NCI-H146 treated with DMSO at 0.1 percent for 48 hours (cell line): ENCODE measurements around the gene GPR132.
"Not testable (repeated sequence)": the region's sequence is repeated elsewhere in the genome, so short reads cannot be mapped to it uniquely, and the experiment has no call there.

ENCODE experiments used
- DNase-seq: peaks from one replicate; lab custom pipeline; 2025; ENCODE audit not compliant: unreplicated experiment; lab: John Stamatoyannopoulos, UW

The GPR132 gene

GRCh38 chr14:105076296-105076804 is 11.1 kb upstream of the GPR132 start:
- DNase-seq: no peak

DNA sequence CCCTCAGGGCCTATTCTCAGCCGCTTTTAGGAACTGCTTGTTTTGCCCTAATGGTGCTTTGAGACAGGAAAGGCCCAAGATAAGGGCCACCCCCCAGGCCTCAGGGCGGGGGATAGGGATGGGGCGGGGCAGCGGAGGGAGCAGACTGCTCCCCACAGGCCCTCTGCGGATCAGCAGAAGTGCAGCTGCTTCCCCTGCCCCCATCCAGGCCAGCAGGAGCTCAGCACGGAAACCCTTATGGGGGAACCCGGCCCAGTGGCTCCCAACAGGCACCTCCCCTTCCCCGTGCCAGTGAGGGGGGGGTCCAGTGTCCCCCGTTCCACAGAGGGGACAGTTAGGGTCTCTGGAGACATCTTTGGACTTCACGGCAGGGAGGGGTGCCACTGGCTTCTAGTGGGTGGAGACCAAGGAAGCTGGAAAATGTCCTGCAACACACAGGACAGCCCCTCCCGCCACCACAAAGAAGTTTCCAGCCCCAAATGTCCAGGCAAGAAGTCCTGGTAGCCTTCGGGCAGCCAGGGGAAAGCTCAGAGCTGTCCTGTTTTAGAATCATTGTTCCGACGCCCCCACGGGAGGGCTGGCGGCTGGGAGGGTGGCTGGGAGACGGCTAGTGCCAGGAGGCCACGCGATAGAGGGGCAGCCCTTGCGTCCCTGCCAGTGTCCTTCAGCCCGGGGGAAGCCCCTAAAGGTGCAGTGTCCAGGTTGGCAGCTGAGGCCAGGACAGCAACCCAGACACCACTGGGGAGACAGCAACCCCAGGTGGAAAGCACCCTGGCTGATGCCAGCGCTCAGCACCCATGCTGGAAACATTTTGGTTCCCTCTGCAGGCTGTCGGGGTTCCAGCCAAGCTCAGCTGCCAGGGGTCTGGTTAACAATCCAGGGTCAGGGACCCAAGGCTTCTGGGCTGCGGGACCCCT is 10.4 kb upstream of the GPR132 start:
- peak; percentile 38 for DNase-seq

GRCh38 chr14:105074601-105075053 is 9.4 kb upstream of the GPR132 start:
- DNase-seq: peak; percentile 53

DNA sequence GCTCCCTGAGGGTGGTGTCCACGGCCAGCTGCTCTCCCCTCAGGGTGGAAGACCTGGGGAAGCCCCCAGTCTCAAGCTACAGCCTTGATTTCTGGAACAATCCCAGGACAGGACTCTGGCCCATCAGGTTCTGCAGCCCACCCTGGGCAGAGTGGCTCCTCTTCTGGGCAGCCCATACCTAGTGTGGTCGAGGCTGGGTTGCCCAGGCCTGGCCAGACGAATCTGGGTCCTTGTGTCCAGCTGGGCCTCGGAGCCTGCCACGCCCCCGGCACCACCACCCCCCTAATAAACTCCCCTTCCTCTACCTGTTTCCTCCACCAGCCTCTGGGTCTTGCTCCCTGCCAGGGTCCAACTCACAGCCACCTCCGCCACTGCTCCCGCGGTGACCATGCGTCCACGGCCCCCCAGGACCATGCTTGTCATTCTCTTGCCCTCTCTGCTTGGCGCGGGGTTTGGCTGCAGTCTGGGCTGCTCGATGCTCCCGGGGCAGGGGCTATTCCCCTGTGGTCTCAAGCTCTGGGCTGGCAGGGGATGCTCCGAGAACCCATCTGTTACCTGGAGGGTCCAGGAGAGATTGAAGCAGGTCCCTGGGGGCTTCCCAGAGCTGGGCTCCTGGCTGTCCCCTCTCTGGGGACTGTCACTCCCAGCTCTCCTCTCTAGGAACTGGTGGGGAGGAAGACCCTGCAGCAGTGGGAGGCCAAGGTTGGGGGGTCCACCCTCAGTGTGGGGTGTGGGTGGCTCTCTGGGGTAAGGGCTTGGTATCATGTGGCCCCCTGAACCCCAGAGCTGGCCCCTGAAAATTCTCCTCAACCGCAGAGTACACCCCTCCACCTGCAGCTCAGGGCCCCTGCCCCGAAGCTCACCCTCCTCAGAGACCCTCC is 8.7 kb upstream of the GPR132 start:
- DNase-seq: no peak

GRCh38 chr14:105072892-105073719 is 7.9 kb upstream of the GPR132 start:
- DNase-seq: no peak

- DNase-seq: no peak
These were observed 7.2 kb upstream of the GPR132 start for GRCh38 chr14:105072381-105072861.

DNA sequence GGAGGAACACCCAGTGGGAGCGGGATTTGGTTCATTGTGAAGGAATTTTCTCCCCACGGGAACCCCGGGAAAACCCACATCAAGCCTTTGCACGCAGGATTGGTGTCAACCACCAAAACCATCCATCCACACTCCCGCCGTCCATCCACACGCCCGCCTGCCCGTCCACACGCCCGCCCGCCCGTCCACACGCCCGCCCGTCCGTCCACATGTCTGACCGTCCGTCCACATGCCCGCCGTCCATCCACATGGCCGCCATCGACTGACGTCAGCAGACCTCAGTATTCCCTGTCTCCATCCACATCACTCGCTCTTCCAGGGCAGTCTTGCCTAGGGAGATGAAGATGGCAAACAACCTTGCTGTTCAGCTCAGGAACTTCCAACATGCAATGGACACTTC is 6.7 kb upstream of the GPR132 start:
- no peak for DNase-seq

- DNase-seq: no peak
These were observed 6.1 kb upstream of the GPR132 start for GRCh38 chr14:105071326-105071725.

DNA sequence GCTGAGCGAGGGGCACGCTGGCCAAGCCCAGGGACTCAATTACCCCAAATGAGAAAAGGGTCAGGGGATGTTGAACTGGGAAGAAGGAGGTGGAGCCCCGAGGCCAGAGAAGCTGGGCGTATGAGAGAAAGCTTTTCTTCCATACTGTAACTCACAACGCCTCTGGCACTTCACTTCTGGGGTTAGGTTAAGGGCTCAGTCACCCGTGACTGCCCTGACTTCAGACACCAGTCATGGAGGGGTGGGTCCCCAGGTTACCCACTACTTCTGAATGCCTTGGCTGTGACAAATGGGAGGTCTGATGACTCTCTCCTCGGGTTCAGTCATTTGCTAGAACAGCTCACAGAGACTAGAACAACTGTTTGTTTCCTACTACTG is 5.5 kb upstream of the GPR132 start:
- no peak for DNase-seq

DNA sequence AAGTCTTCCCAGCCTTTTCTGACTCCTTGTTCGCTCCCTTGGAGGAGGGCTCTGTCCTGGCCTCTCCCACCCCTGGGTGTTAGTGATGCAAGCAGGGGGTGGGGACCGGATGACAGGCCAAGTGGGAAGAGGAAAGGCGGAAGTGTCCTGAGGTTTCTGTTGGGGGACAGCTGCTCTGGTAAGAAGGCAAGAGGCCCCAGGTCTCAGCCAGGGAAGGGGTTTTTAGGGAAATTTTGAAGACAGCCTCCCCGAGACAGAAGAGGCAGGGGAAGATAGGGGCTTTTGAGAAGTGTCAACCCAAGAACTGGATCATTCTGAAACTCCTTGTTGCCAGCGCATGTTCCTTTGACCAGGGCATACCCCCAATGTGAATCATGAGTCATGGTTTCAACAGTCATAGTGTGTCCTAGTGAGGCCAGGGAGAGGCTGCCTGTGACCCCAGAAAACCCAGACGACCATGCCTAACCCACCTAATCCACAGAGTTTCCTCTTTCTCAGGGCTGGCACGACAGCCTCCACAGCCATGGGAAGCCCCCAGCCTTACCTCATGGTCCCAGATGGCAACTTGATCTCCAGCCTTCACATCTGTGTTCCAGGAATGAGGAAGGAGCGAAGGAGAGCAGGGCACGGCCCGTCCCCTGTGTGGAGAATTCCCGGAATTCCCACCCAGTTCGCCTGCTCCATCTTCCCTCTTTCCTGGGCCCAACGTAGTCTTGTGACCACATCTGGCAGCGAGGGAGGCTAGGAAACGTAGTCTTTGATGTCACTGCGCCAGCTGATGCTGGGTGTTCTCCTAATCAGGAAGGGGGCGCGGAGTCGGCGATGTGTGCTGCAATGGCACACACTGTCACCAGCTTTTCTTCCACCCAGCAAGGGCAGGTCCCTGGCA is 4.9 kb upstream of the GPR132 start:
- DNase-seq: no peak

DNA sequence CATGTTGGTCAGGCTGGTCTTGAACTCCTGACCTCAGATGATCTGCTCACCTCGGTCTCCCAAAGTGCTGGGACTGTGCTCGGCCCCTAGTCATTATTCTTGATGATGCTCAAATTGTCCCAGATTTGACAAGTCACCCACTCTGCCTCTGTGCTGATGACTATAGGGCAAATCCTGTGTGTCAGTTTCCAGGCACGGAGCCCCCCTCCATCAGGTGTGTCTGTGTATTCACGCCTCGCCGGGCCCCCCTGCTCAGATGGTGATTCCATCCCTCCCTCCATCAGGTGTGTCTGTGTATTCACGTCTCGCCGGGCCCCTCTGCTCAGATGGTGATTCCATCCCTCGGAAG is 4.3 kb upstream of the GPR132 start:
- no peak for DNase-seq

GRCh38 chr14:105068818-105069217 is 3.6 kb upstream of the GPR132 start:
- DNase-seq: no peak

- DNase-seq: no peak
These were observed 2.7 kb upstream of the GPR132 start for GRCh38 chr14:105067969-105068301.

DNA sequence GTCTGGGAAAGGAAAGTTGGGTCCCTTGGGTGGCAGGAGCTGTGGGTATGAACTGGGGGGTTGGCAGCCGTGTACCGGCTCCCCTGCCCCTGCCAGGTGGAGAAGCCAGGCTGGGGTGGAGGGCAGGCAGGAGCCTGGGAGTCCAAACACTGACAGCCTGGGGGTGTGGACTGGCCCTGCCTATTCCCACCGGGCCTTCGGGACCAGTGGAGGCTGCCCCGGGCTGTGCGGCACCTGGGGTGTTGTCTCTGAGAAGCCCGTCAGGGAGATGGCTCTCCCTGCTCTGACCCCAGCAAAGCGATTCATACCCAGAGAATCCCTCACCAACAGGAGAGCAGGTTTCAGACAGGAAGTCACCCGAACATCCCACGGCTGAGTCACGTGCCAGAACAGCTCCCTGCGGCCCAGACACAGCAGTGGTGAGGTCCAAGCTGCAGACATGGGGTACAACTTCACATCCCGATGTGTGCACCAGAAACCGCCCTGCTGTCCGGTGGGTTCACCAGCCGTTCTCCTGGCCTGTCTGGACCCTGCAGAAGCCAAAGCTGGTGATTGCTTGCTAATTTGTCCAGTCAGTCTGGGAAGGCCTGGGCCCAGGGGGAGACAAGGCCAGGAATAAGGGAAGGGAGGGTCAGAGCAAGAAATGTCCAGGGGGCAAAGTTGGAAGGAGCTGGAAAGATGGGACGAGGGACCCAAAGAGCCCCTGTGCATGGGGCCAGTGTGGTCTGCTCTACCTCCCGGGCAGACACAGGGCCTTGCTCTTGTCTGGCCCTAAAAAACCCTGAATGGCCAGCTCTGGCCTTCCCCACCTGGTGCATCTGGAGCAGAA is 2.1 kb upstream of the GPR132 start:
- no peak for DNase-seq

DNA sequence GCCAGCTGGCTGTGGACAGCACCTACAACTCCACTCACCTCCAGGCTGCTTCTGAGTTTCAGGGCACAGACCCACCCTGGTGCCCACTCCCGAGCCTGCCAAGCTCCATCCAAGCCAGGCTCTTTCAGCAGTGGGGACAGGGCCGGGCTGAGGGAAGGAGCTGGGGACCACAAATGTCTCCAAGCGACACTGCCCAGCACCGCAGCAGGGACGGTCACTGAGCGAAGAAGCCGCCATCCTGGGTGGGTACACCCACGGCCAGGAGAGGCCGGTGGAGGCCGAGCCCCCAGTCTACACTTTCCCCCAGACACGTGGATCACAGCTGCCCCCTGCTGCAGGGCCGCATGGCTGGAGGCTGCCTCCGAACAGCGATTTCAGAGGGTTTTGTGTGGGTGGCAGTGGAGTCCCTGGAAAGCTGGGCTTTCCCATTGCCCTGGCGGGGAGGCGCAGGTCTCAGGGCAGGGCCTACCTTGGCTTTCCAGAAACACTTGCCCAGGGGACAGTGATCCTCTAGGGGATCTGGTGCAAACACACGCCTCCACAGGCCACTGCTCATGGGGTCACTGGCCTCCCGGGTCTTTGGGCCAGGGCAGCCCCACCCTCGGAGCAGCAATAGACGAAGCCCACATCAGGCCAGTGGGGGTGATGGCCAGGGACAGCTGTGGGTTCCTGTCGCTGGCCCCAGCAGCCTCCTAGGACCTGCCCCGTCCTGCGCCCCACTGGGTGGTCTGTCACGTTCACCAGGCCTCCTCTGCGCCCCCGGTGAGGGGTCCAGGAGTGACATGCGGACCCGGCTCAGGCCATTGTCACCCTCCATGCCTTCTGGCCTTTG is 1.2 kb upstream of the GPR132 start:
- DNase-seq: no peak

GRCh38 chr14:105064721-105065143 is 498 bp downstream of the GPR132 start:
- DNase-seq: no peak

DNA sequence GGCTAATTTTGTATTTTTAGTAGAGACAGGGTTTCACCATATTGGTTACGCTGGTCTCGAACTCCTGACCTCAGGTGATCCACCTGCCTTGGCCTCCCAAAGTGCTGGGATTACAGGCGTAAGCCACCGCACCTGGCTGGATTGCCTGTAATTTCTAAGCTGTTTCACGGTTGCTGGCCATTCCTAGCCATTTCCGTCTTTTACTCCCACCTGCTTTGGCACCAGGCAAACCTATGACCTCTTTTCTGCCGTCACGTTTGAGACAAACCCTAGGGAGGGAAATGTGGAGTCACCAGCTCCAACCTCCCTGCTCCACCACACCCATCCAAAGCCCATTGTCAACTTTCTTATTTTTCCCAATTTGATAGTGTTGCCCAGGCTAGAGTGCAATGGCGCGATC is 1.2 kb downstream of the GPR132 start:
- no peak for DNase-seq

GRCh38 chr14:105063506-105063905 is 1.7 kb downstream of the GPR132 start:
- not testable (repeated sequence) for DNase-seq
